ENCODE results near the gene PRPF19. TPM values are rescaled to one million over a fixed set of nuclear protein-coding genes. Genes with fewer than 3 reads are reported as not detected.

The PRPF19 gene
- total RNA-seq, 2 experiments from 2014 or later, result 120 to 153 TPM

DNA sequence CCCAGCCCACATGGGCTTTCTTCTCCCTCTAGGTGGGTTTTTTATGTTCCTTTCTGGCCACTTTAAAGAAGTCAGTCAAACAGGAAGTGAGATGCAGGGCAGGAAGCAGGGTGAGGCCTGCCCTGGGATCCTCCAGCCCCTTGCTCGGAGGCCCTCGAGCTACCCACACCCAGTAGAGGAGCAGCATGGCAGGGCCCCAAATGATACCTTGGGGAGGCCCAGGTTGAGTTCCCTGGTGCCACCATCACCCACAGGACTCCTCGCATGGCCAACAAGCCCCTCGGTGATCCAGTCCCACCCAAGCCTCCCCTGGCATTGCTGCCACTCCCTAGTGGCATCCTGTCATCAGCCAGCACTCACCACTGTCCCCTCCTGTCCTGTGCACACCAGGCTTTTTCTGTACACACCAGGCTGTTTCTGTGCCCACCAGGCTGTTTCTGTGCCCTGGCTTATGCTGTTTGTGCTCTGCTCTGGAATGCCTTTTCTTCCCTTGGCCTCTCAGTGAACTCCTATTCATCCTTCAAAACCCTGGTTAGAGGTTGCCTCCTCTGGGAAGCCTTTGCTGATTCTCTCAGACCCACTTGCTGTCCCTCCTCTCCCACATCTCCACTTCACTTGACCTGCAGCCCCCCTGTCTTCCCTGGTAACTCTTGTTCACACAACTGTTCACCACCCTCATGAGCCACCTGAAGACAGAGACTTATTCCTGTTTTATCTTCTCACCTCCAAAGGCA is 47.5 kb downstream of the PRPF19 start:
- Histone ChIP-seq H4K20me1 (ENCODE audit: insufficient read depth, low read length) (no peaks in the 10 kb centered on the region), H3K27ac (ENCODE audit: low read depth, low read length, poor library complexity, severe bottlenecking) (no peak overlapping the region)
- BruUV-seq (replicated peaks), result no TSS peak

DNA sequence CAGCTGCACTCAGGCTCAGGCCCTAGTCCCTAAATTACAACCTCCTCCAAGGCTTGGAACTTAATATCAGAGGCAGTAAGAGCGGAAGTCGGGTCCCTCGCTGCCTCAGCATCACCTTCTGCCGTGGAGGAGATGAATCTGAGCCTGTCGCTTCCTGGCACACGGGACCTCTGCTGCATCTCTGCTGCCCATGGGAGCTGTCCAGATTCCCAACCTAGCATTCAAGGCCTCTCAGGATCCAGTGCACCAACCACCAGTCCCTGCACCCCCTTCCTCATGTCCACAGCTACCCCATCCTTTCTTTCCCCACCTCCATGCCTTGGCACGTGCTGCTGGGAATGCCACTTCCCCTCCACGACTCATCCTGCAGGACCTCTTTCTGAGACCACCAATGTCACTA is 48.1 kb downstream of the PRPF19 start:
- TF ChIP-seq EZH2phosphoT487 (IDR thresholded peaks at IDR 0.05; ENCODE audit: borderline replicate concordance, low read depth, low read length), result no peak
- TF ChIP-seq, protein P1, sequence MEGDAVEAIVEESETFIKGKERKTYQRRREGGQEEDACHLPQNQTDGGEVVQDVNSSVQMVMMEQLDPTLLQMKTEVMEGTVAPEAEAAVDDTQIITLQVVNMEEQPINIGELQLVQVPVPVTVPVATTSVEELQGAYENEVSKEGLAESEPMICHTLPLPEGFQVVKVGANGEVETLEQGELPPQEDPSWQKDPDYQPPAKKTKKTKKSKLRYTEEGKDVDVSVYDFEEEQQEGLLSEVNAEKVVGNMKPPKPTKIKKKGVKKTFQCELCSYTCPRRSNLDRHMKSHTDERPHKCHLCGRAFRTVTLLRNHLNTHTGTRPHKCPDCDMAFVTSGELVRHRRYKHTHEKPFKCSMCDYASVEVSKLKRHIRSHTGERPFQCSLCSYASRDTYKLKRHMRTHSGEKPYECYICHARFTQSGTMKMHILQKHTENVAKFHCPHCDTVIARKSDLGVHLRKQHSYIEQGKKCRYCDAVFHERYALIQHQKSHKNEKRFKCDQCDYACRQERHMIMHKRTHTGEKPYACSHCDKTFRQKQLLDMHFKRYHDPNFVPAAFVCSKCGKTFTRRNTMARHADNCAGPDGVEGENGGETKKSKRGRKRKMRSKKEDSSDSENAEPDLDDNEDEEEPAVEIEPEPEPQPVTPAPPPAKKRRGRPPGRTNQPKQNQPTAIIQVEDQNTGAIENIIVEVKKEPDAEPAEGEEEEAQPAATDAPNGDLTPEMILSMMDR (conservative IDR thresholded peaks at IDR 0.05; ENCODE audit: low read length), result no peak
- Histone ChIP-seq H3K9me3 (ENCODE audit: low read length) (no peaks in the 10 kb centered on the region), H3K9me2 (ENCODE audit: insufficient read depth, low read length) (no peaks in the 10 kb centered on the region), H4K20me1 (ENCODE audit: insufficient read depth, low read length) (no peaks in the 10 kb centered on the region), H2AFZ (ENCODE audit: low read length) (no peak overlapping the region), H3K79me2 (ENCODE audit: insufficient read depth, low read depth, low read length) (no peaks in the 10 kb centered on the region), H3K4me3 (ENCODE audit: low read depth, low read length, poor library complexity, severe bottlenecking) (no peak overlapping the region), H3K4me2 (ENCODE audit: low read length) (0 out of 2 replicates have a peak overlapping the region, but pooled peaks have one; percentile 4), H3K27ac (ENCODE audit: low read depth, low read length, poor library complexity, severe bottlenecking) (no peak overlapping the region), H3K36me3 (ENCODE audit: insufficient read depth, low read length) (0 out of 2 replicates have a peak, but pooled peaks cover 8% of the 10 kb centered on the region), H3K4me1 (ENCODE audit: insufficient read depth, low read length, poor library complexity, severe bottlenecking) (peaks cover 10% of the 10 kb centered on the region)
- POLR2A ChIA-PET, result no interaction called here
- no TSS peak for BruUV-seq (replicated peaks)
- CTCF ChIA-PET (ENCODE audit: unreplicated experiment), result no interaction called here
- no peak for DNase-seq (ENCODE audit: low spot score)
- intact Hi-C loops (cut with micrococcal nuclease; ENCODE audit: unreplicated experiment), result no loop called here

More for the DNA sequence above, 47.5 kb downstream of the PRPF19 start:
- Histone ChIP-seq H3K4me1 (ENCODE audit: insufficient read depth, low read length, poor library complexity, severe bottlenecking) (peaks cover 10% of the 10 kb centered on the region), H3K4me2 (ENCODE audit: low read length) (peak overlapping the region; percentile 4; the same call in 1 of the 2 replicates), H2AFZ (ENCODE audit: low read length) (no peak overlapping the region), H3K9me2 (ENCODE audit: insufficient read depth, low read length) (no peaks in the 10 kb centered on the region), H3K79me2 (ENCODE audit: insufficient read depth, low read depth, low read length) (no peaks in the 10 kb centered on the region), H3K4me3 (ENCODE audit: low read depth, low read length, poor library complexity, severe bottlenecking) (no peak overlapping the region), H3K36me3 (ENCODE audit: insufficient read depth, low read length) (0 out of 2 replicates have a peak, but pooled peaks cover 2% of the 10 kb centered on the region), H3K9me3 (ENCODE audit: low read length) (no peaks in the 10 kb centered on the region)
- CTCF ChIA-PET (ENCODE audit: unreplicated experiment), result no interaction called here
- intact Hi-C loops (cut with micrococcal nuclease; ENCODE audit: unreplicated experiment), result no loop called here
- no peak for TF ChIP-seq EZH2phosphoT487 (IDR thresholded peaks at IDR 0.05; ENCODE audit: borderline replicate concordance, low read depth, low read length)
- TF ChIP-seq, protein P1 (conservative IDR thresholded peaks at IDR 0.05; ENCODE audit: low read length), result no peak
- peak; percentile 36 for DNase-seq (ENCODE audit: low spot score)
- POLR2A ChIA-PET, result no interaction called here

Measured in OCI-LY7 (cell line).